Astrocyte (in vitro differentiated cells and primary cell): ENCODE data around the gene VAMP1. TPM values are rescaled to one million over a fixed set of nuclear protein-coding genes. Genes with fewer than 3 reads are reported as not detected.

Source experiments
- DNase-seq: peaks from one replicate; pipeline ENCODE4 v3.0.0-alpha.2; 2010; ENCODE audit warnings: low read depth
- FAIRE-seq: peaks from 2 replicates; lab custom pipeline; 2011; peaks lifted over from hg19 to GRCh38; lab: Jason Lieb, UNC
- H2AFZ ChIP-seq: 2 replicates; pipeline ENCODE4 v1.6.0; 2012; ENCODE audit warnings: low read depth, low read length, inconsistent platforms
- H3K27ac ChIP-seq: 2 replicates; pipeline ENCODE4 v1.5.1; 2011; ENCODE audit warnings: low read depth, low read length, inconsistent platforms
- H3K27me3 ChIP-seq: 2 replicates; pipeline ENCODE4 v1.6.0; 2011; ENCODE audit warnings: low read length, inconsistent platforms; ENCODE audit not compliant: insufficient read depth
- H3K36me3 ChIP-seq: 2 replicates; pipeline ENCODE4 v1.5.1; 2011; ENCODE audit warnings: low read length, inconsistent platforms; ENCODE audit not compliant: insufficient read depth
- H3K4me1 ChIP-seq: 2 replicates; pipeline ENCODE4 v1.5.1; 2011; ENCODE audit warnings: low read length, inconsistent platforms; ENCODE audit not compliant: insufficient read depth
- H3K4me2 ChIP-seq: 2 replicates; pipeline ENCODE4 v1.6.0; 2012; ENCODE audit warnings: low read length, inconsistent platforms
- H3K4me3 ChIP-seq: 2 replicates; pipeline ENCODE4 v1.5.1; 2011; ENCODE audit warnings: low read depth, mild to moderate bottlenecking, low read length, inconsistent platforms; ENCODE audit not compliant: insufficient read depth
- H3K79me2 ChIP-seq: 2 replicates; pipeline ENCODE4 v1.6.0; 2012; ENCODE audit warnings: mild to moderate bottlenecking, low read length, inconsistent platforms; ENCODE audit not compliant: insufficient read depth
- H3K9ac ChIP-seq: 2 replicates; pipeline ENCODE4 v1.6.0; 2012; ENCODE audit warnings: mild to moderate bottlenecking, low read length, inconsistent platforms
- H3K9me3 ChIP-seq: 2 replicates; pipeline ENCODE4 v1.5.1; 2012; ENCODE audit warnings: low read depth, mild to moderate bottlenecking, low read length, inconsistent platforms; ENCODE audit not compliant: insufficient read depth
- H4K20me1 ChIP-seq: 2 replicates; pipeline ENCODE4 v1.6.0; 2012; ENCODE audit warnings: low read length, inconsistent platforms; ENCODE audit not compliant: insufficient read depth
- H3K27ac Mint-ChIP-seq: one replicate; pipeline ENCODE4 v1.8.0; 2021; ENCODE audit warnings: mild to moderate bottlenecking, mixed read lengths; ENCODE audit not compliant: unreplicated experiment
- H3K27me3 Mint-ChIP-seq: one replicate; pipeline ENCODE4 v1.8.0; 2021; ENCODE audit warnings: low read depth, mixed read lengths; ENCODE audit not compliant: unreplicated experiment
- H3K36me3 Mint-ChIP-seq: one replicate; pipeline ENCODE4 v1.8.0; 2021; ENCODE audit warnings: low read depth, mixed read lengths; ENCODE audit not compliant: unreplicated experiment
- H3K4me1 Mint-ChIP-seq: one replicate; pipeline ENCODE4 v1.8.0; 2021; ENCODE audit warnings: low read depth, mixed read lengths; ENCODE audit not compliant: unreplicated experiment
- H3K4me3 Mint-ChIP-seq: one replicate; pipeline ENCODE4 v1.8.0; 2021; ENCODE audit warnings: mild to moderate bottlenecking, moderate library complexity, mixed read lengths; ENCODE audit not compliant: unreplicated experiment
- H3K9me3 Mint-ChIP-seq: one replicate; pipeline ENCODE4 v1.8.0; 2021; ENCODE audit warnings: mild to moderate bottlenecking, mixed read lengths; ENCODE audit not compliant: unreplicated experiment
- EZH2 ChIP-seq: IDR thresholded peaks from 2 replicates; pipeline ENCODE4 v1.6.1; 2012; ENCODE audit warnings: mild to moderate bottlenecking, low read length, inconsistent platforms; ENCODE audit not compliant: insufficient read depth
- total RNA-seq: library from RNA; stranded (reverse); gene quantifications from 2 replicates; pipeline ENCODE4 v1.2.1, GENCODE V29; 2021
- TF ChIP-seq, protein P1 (sequence below): IDR thresholded peaks from 2 replicates; pipeline ENCODE4 v1.5.1; 2011; ENCODE audit warnings: low read depth, mild to moderate bottlenecking, inconsistent platforms, low read length, moderate library complexity; ENCODE audit not compliant: insufficient read depth

Gene VAMP1
- total RNA-seq, 1 donor from 2014 or later: 23.1 TPM

DNA sequence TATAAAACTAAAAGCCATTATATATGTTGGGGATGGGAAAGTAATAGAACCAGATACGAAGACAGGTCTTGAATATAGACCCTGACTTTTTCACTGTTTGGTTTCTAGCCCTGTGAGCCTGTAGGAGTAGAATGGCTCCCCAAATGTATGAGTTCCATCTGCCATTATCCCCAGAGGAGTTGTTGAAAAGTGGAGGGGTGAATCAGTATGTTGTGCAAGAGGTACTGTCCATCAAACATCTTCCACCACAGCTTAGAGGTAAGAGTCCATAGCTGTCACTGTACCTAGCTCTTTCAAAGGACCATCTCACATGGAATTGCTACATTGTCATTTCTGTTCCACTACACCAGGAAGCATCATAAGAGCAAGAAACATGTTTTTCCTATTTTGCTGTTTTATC is 24.5 kb upstream of the VAMP1 start:
- Histone ChIP-seq H2AFZ (no peak overlapping the region), H3K27ac (no peak overlapping the region), H3K79me2 (peaks cover 62% of the 10 kb centered on the region), H4K20me1 (no peaks in the 10 kb centered on the region), H3K36me3 (peaks cover 18% of the 10 kb centered on the region), H3K4me2 (peak overlapping the region; percentile 97), H3K9me3 (no peaks in the 10 kb centered on the region), H3K9ac (peak overlapping the region; percentile 97), H3K4me1 (peaks cover 21% of the 10 kb centered on the region), H3K27me3 (no peaks in the 10 kb centered on the region), H3K4me3 (peak overlapping the region; percentile 95)
- FAIRE-seq: no peak
- no peak for TF ChIP-seq EZH2
- TF ChIP-seq, protein P1, sequence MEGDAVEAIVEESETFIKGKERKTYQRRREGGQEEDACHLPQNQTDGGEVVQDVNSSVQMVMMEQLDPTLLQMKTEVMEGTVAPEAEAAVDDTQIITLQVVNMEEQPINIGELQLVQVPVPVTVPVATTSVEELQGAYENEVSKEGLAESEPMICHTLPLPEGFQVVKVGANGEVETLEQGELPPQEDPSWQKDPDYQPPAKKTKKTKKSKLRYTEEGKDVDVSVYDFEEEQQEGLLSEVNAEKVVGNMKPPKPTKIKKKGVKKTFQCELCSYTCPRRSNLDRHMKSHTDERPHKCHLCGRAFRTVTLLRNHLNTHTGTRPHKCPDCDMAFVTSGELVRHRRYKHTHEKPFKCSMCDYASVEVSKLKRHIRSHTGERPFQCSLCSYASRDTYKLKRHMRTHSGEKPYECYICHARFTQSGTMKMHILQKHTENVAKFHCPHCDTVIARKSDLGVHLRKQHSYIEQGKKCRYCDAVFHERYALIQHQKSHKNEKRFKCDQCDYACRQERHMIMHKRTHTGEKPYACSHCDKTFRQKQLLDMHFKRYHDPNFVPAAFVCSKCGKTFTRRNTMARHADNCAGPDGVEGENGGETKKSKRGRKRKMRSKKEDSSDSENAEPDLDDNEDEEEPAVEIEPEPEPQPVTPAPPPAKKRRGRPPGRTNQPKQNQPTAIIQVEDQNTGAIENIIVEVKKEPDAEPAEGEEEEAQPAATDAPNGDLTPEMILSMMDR: no peak
- no peak overlapping the region for H3K27ac Mint-ChIP-seq
- H3K4me3 Mint-ChIP-seq: peak overlapping the region; percentile 85
- H3K27me3 Mint-ChIP-seq: no peaks in the 10 kb centered on the region
- H3K9me3 Mint-ChIP-seq: no peaks in the 10 kb centered on the region
- H3K36me3 Mint-ChIP-seq: no peaks in the 10 kb centered on the region
- H3K4me1 Mint-ChIP-seq: peaks cover 14% of the 10 kb centered on the region
- no peak for DNase-seq

DNA sequence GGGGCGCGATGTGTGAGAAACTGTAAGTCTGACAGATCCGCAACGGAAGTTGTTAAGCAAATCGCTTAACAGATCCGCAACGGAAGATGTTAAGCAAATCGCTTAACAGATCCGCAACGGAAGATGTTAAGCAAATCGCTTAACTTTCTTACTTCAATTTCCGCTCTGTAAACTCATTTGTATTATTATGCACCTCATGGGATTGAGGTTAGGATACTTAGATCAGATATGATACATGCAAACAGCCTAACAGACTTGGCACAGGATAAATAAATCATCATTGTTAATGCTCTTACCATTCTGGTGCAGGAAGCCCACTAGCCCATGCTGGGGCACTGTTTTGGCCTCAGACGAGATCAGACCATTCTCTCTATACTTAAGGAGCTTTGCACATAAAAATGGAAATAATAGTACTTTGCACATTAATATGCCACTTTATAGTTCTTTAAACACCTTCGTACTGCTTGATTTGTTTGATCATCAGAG is 23.8 kb upstream of the VAMP1 start:
- H3K9me3 ChIP-seq: no peaks in the 10 kb centered on the region
- FAIRE-seq (no peak), DNase-seq (no peak)
- TF ChIP-seq, protein P1: peak; percentile 12
- TF ChIP-seq EZH2: no peak
- H3K79me2 ChIP-seq: peaks cover 58% of the 10 kb centered on the region
- Mint-ChIP-seq H3K9me3 (no peaks in the 10 kb centered on the region), H3K4me1 (peaks cover 14% of the 10 kb centered on the region), H3K27me3 (no peaks in the 10 kb centered on the region), H3K27ac (peak overlapping the region; percentile 82), H3K4me3 (peak overlapping the region; percentile 85), H3K36me3 (no peaks in the 10 kb centered on the region)
- peak overlapping the region; percentile 77 for H3K27ac ChIP-seq
- H3K36me3 ChIP-seq: peaks cover 17% of the 10 kb centered on the region
- peak overlapping the region; percentile 97 for H3K9ac ChIP-seq
- H2AFZ ChIP-seq: peak overlapping the region; percentile 80
- peak overlapping the region; percentile 97 for H3K4me2 ChIP-seq
- no peaks in the 10 kb centered on the region for H4K20me1 ChIP-seq
- peak overlapping the region; percentile 95 for H3K4me3 ChIP-seq
- peaks cover 21% of the 10 kb centered on the region for H3K4me1 ChIP-seq
- H3K27me3 ChIP-seq: no peaks in the 10 kb centered on the region

DNA sequence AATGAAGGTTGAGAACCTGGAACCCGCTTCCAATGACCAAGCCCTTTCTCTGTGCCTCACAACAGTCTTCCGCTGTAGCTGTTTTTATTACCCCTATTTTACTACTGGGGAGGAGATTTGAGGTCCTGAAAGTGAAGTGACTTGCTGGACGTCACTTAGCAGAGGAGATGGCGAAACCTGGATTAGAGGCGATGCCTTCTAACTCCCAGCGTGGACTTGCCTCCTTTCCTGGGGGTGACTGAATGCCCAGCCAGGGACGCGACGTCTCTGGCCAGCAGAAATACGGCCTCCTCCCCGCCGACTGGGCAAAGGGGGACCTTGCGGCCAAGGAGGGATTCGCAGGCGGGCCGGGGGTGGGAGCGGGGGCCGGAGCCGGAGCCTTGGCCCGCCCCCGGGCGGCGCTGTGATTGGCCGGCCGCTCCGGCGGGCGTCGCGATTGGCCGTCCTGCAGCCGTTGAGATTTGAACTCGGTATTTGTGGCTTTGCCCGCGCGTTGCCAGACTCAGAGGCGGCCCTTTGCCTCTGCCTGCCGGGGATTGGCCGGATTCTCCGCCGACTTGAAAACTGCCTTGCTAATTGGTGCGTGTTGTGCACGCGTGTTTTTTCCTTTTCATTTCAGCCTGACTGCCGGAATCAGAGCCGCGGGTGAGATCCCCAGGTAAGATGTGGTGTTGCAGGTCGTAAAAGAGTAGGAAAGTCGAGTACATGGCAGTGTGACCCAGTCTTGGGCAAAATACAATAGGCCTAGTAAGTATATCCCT is 23.2 kb upstream of the VAMP1 start, which contains the start of gene NCAPD2:
NCAPD2 (plus strand) TSS at position 606 of the 761 bp plus-strand sequence. CDS start 997 bp downstream, outside the sequence.
- Histone ChIP-seq H3K9me3 (no peaks in the 10 kb centered on the region), H3K27ac (peak within 1 kb of the TSS; percentile 95), H3K9ac (peak within 1 kb of the TSS; percentile 97), H3K79me2 (peaks cover 56% of the 10 kb centered on the region), H2AFZ (peak within 1 kb of the TSS; percentile 93), H3K4me2 (peak within 1 kb of the TSS; percentile 97), H3K4me3 (peak within 1 kb of the TSS; percentile 95), H4K20me1 (no peaks in the 10 kb centered on the region), H3K36me3 (peaks cover 12% of the 10 kb centered on the region), H3K4me1 (peaks cover 21% of the 10 kb centered on the region), H3K27me3 (no peaks in the 10 kb centered on the region)
- Mint-ChIP-seq H3K4me1 (peaks cover 14% of the 10 kb centered on the region), H3K4me3 (peak within 1 kb of the TSS; percentile 97), H3K27me3 (no peaks in the 10 kb centered on the region), H3K27ac (peak within 1 kb of the TSS; percentile 97), H3K9me3 (no peaks in the 10 kb centered on the region), H3K36me3 (no peaks in the 10 kb centered on the region)
- DNase-seq (peak; percentile 88), FAIRE-seq (no peak)
- no peak for TF ChIP-seq EZH2
- TF ChIP-seq, protein P1: peak; percentile 7
